Measurements from ENCODE around the gene HIRA. TPM values are rescaled to one million over a fixed set of nuclear protein-coding genes. Genes with fewer than 3 reads are reported as not detected.

Gene HIRA
- total and polyA plus RNA-seq, 10 donors = 8.9 to 31.7 (median 24.6) TPM

- Histone ChIP-seq H3K9me3 (no peaks in the 10 kb centered on the region), H3K27ac (no peak overlapping the region), H3K4me3 (no peak overlapping the region), H3K4me1 (no peaks in the 10 kb centered on the region), H3K27me3 (replicated peaks in 1 of 7) (no peaks in the 10 kb centered on the region), H3K36me3 (peaks cover 5 to 100% (median 83%) of the 10 kb centered on the region in 6 donors)
- no peak for TF ChIP-seq POLR2AphosphoS5 (IDR thresholded peaks at IDR 0.05)
- no peak for TF ChIP-seq CTCF (IDR thresholded peaks at IDR 0.05 in 8 of 11, conservative IDR thresholded peaks at IDR 0.05 in 3 of 11)
- no peak for TF ChIP-seq POLR2A (IDR thresholded peaks at IDR 0.05)
- WGBS, 5 donors = 88 to 97% (median 96%) methylated on average over 5 of the region's 5 CpGs
- intact Hi-C loops (cut with DNase I; ENCODE audit: low total_unique reads) = no loop called here
- DNase-seq = no peak
These were observed 49.3 kb downstream of the HIRA start for GRCh38 chr22:19382240-19382639.

- no peaks in the 10 kb centered on the region for H3K4me1 ChIP-seq
- DNase-seq = no peak
- no peaks in the 10 kb centered on the region for H3K9me3 ChIP-seq
- intact Hi-C loops (cut with DNase I; ENCODE audit: low total_unique reads) = no loop called here
- TF ChIP-seq POLR2AphosphoS5 (IDR thresholded peaks at IDR 0.05) (no peak), CTCF (IDR thresholded peaks at IDR 0.05 in 8 of 11, conservative IDR thresholded peaks at IDR 0.05 in 3 of 11) (no peak), POLR2A (IDR thresholded peaks at IDR 0.05) (no peak)
- H3K36me3 ChIP-seq = peaks cover 2 to 100% (median 83%) of the 10 kb centered on the region in 6 donors
- H3K27ac ChIP-seq = no peak overlapping the region
- no peak overlapping the region for H3K4me3 ChIP-seq
- H3K27me3 ChIP-seq (replicated peaks in 1 of 7) = no peaks in the 10 kb centered on the region
These were observed 53.2 kb downstream of the HIRA start for GRCh38 chr22:19378344-19378674.

GRCh38 chr22:19377565-19378343 lies 53.8 kb downstream of the HIRA start:
- Histone ChIP-seq H3K27me3 (replicated peaks in 1 of 7) (no peaks in the 10 kb centered on the region), H3K27ac (no peak overlapping the region), H3K36me3 (peaks cover 2 to 100% (median 83%) of the 10 kb centered on the region in 6 donors), H3K4me1 (no peaks in the 10 kb centered on the region), H3K9me3 (no peaks in the 10 kb centered on the region), H3K4me3 (no peak overlapping the region)
- intact Hi-C loops (cut with DNase I; ENCODE audit: low total_unique reads) = no loop called here
- TF ChIP-seq POLR2A (IDR thresholded peaks at IDR 0.05) (no peak), CTCF (IDR thresholded peaks at IDR 0.05 in 8 of 11, conservative IDR thresholded peaks at IDR 0.05 in 3 of 11) (no peak), POLR2AphosphoS5 (IDR thresholded peaks at IDR 0.05) (no peak)
- DNase-seq = no peak
- WGBS, 5 donors = 93 to 98% (median 97%) methylated on average over 9 to 10 of the region's 10 CpGs

DNA sequence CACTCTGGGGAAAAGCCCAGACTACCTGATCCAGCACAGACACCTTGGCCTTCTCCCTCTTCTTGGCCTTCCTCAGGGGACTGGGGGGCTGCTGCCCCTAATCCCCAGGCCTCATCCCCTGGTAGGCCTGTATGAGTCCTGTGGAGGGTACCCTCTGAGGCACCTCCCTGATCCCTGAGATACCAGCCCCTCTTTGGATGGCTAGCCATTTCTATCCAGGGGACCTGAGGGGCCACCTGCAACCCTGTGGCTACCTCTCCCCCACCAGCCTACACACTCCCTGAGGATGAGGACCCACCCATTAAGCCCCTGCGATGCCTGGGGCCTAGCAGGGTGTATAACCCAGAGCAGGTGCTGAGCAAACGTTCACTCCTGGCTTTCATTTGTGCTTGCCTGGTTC lies 54.6 kb downstream of the HIRA start:
- H3K4me1 ChIP-seq = no peaks in the 10 kb centered on the region
- no peak overlapping the region for H3K27ac ChIP-seq
- no peak for TF ChIP-seq CTCF (IDR thresholded peaks at IDR 0.05 in 8 of 11, conservative IDR thresholded peaks at IDR 0.05 in 3 of 11)
- TF ChIP-seq POLR2A (IDR thresholded peaks at IDR 0.05) = no peak
- no peak for TF ChIP-seq POLR2AphosphoS5 (IDR thresholded peaks at IDR 0.05)
- WGBS, 5 donors = 93 to 100% (median 95%) methylated on average over 2 of the region's 2 CpGs
- DNase-seq = no peak
- intact Hi-C loops (cut with DNase I; ENCODE audit: low total_unique reads) = no loop called here
- H3K36me3 ChIP-seq = peaks cover 0 to 100% (median 82%) of the 10 kb centered on the region in 6 donors
- no peaks in the 10 kb centered on the region for H3K27me3 ChIP-seq (replicated peaks in 1 of 7)
- H3K4me3 ChIP-seq = no peak overlapping the region
- H3K9me3 ChIP-seq = no peaks in the 10 kb centered on the region
